HG03175 (cell line): ENCODE measurements around the gene AGO3.

Experiments
- ATAC-seq: cut with Tn5 transposase; IDR thresholded peaks from one replicate; pipeline ENCODE4 v1.9.1; 2021; ENCODE audit warnings: mild to moderate bottlenecking, moderate library complexity; ENCODE audit not compliant: unreplicated experiment

The AGO3 gene

GRCh38 chr1:36094621-36095061, 163.7 kb downstream of the AGO3 start:
- ATAC-seq = no peak

- no peak for ATAC-seq
These were observed 165.0 kb downstream of the AGO3 start for GRCh38 chr1:36095760-36096405.

GRCh38 chr1:36096500-36097432, 165.9 kb downstream of the AGO3 start:
- ATAC-seq = no peak

- ATAC-seq = no peak
These were observed 167.0 kb downstream of the AGO3 start for GRCh38 chr1:36097693-36098585.

- ATAC-seq = no peak
These were observed 167.9 kb downstream of the AGO3 start for GRCh38 chr1:36098650-36099365.

- no peak for ATAC-seq
These were observed 168.9 kb downstream of the AGO3 start for GRCh38 chr1:36099681-36100341.

GRCh38 chr1:36100376-36100775, 169.5 kb downstream of the AGO3 start:
- no peak for ATAC-seq

- ATAC-seq = no peak
These were observed 170.6 kb downstream of the AGO3 start for GRCh38 chr1:36101546-36101945.

- no peak for ATAC-seq
These were observed 175.4 kb downstream of the AGO3 start for GRCh38 chr1:36106269-36106668.

GRCh38 chr1:36107394-36107793, 176.5 kb downstream of the AGO3 start:
- no peak for ATAC-seq

- no peak for ATAC-seq
These were observed 177.4 kb downstream of the AGO3 start for GRCh38 chr1:36108314-36108713.

GRCh38 chr1:36109041-36109679, 178.3 kb downstream of the AGO3 start:
- ATAC-seq = no peak

- no peak for ATAC-seq
These were observed 180.2 kb downstream of the AGO3 start for GRCh38 chr1:36111151-36111550.

- no peak for ATAC-seq
These were observed 181.9 kb downstream of the AGO3 start for GRCh38 chr1:36112823-36113222.

- no peak for ATAC-seq
These were observed 183.5 kb downstream of the AGO3 start for GRCh38 chr1:36114371-36114770.

GRCh38 chr1:36115200-36115669, 184.3 kb downstream of the AGO3 start:
- ATAC-seq = no peak

- no peak for ATAC-seq
These were observed 185.0 kb downstream of the AGO3 start for GRCh38 chr1:36115931-36116330.

GRCh38 chr1:36116901-36117300, 186.0 kb downstream of the AGO3 start:
- ATAC-seq = no peak

- ATAC-seq = no peak
These were observed 187.7 kb downstream of the AGO3 start for GRCh38 chr1:36118447-36119204.
